Activated CD8-positive, alpha-beta T cell treated with anti-CD3 and anti-CD28 coated beads for 36 hours (primary cell): Measurements from ENCODE around the gene TBC1D16. TPM values are rescaled to one million over a fixed set of nuclear protein-coding genes. Genes with fewer than 3 reads are reported as not detected.
"Not testable (repeated sequence)": the region's sequence is repeated elsewhere in the genome, so short reads cannot be mapped to it uniquely, and the experiment has no call there.

Source experiments
- ATAC-seq: fragments of 200-7000 bp; cut with Tn5 transposase; one replicate; pipeline ENCODE4 v1.10.0; 2021; ENCODE audit warnings: mild to moderate bottlenecking, moderate library complexity
- CTCF ChIA-PET: fragments of 350-600 bp; sonication (Branson Sonifier 250); formaldehyde crosslinking; loops from one replicate; lab custom pipeline; 2021; ENCODE audit warnings: antibody characterized with exemption; lab: Charles Lee
- POLR2A ChIA-PET: fragments of 350-600 bp; sonication (Branson Sonifier 250); formaldehyde crosslinking; loops from one replicate; lab custom pipeline; 2021; ENCODE audit warnings: antibody characterized with exemption; lab: Charles Lee
- DNase-seq: peaks from one replicate; pipeline ENCODE4 v3.0.0-alpha.2; 2020
- H3K27ac Mint-ChIP-seq: one replicate; pipeline ENCODE4 v1.8.0; 2021; ENCODE audit warnings: mild to moderate bottlenecking, mixed read lengths
- H3K27me3 Mint-ChIP-seq: one replicate; pipeline ENCODE4 v1.8.0; 2021; ENCODE audit warnings: mixed read lengths
- H3K36me3 Mint-ChIP-seq: one replicate; pipeline ENCODE4 v1.8.0; 2021; ENCODE audit warnings: low read depth, mixed read lengths
- H3K4me1 Mint-ChIP-seq: one replicate; pipeline ENCODE4 v1.8.0; 2021; ENCODE audit warnings: low read depth, mixed read lengths
- H3K4me3 Mint-ChIP-seq: one replicate; pipeline ENCODE4 v1.8.0; 2021; ENCODE audit warnings: mild to moderate bottlenecking, moderate library complexity, mixed read lengths
- H3K9me3 Mint-ChIP-seq: one replicate; pipeline ENCODE4 v1.8.0; 2021; ENCODE audit warnings: mixed read lengths
- CTCF ChIP-seq: fragments of 200-600 bp; IDR thresholded peaks from one replicate; pipeline ENCODE4 v1.8.0; 2022; ENCODE audit warnings: antibody characterized with exemption, mild to moderate bottlenecking
- intact Hi-C: fragments of 100-400 bp; cut with micrococcal nuclease; formaldehyde crosslinking; loops from one replicate; pipeline ENCODE4 v1.10.0; 2022
- total RNA-seq, 2 experiments: library from RNA; stranded (reverse); gene quantifications; one replicate each; pipeline ENCODE4 v1.2.3, GENCODE V29; 2021

Gene TBC1D16
- total RNA-seq, 2 experiments from 2014 or later: 9.6 to 12.0 TPM

- ChIA-PET CTCF (no interaction called here), POLR2A (no interaction called here)
- intact Hi-C loops: no loop called here
- no peak for ATAC-seq
- no peak overlapping the region for H3K27ac Mint-ChIP-seq
- peaks cover 10% of the 10 kb centered on the region for H3K27me3 Mint-ChIP-seq
- peaks cover 2% of the 10 kb centered on the region for H3K9me3 Mint-ChIP-seq
- H3K4me3 Mint-ChIP-seq: no peak overlapping the region
- DNase-seq: no peak
- H3K36me3 Mint-ChIP-seq: no peaks in the 10 kb centered on the region
- TF ChIP-seq CTCF: no peak
- no peaks in the 10 kb centered on the region for H3K4me1 Mint-ChIP-seq
These were observed 138.2 kb downstream of the TBC1D16 start for GRCh38 chr17:79897243-79898063.

GRCh38 chr17:79893457-79893856 is 142.2 kb downstream of the TBC1D16 start:
- peaks cover 19% of the 10 kb centered on the region for H3K27me3 Mint-ChIP-seq
- H3K4me1 Mint-ChIP-seq, intact Hi-C loops, ATAC-seq, H3K9me3 Mint-ChIP-seq, CTCF ChIA-PET, POLR2A ChIA-PET, H3K27ac Mint-ChIP-seq, H3K36me3 Mint-ChIP-seq, H3K4me3 Mint-ChIP-seq, DNase-seq: not testable (repeated sequence)

GRCh38 chr17:79892457-79893241 is 143.0 kb downstream of the TBC1D16 start:
- no peaks in the 10 kb centered on the region for H3K9me3 Mint-ChIP-seq
- CTCF ChIA-PET: interaction anchor here (0.9 to 2.1 kb wide), 4 partner anchors 8 to 103 kb away, joined by 3 to 5 read pairs (median 4); no protein-coding TSS in a partner anchor
- TF ChIP-seq CTCF: no peak
- ATAC-seq: no peak
- intact Hi-C loops: no loop called here
- peaks cover 20% of the 10 kb centered on the region for H3K27me3 Mint-ChIP-seq
- no peaks in the 10 kb centered on the region for H3K36me3 Mint-ChIP-seq
- no peak overlapping the region for H3K27ac Mint-ChIP-seq
- no peak for DNase-seq
- POLR2A ChIA-PET: interaction anchor here (0.9 kb wide), 1 partner anchor 147 kb away, joined by 3 read pairs; no protein-coding TSS in a partner anchor
- no peak overlapping the region for H3K4me3 Mint-ChIP-seq
- no peaks in the 10 kb centered on the region for H3K4me1 Mint-ChIP-seq

GRCh38 chr17:79891113-79891730 is 144.4 kb downstream of the TBC1D16 start:
- ATAC-seq (no peak), DNase-seq (no peak)
- Mint-ChIP-seq H3K27ac (no peak overlapping the region), H3K9me3 (no peaks in the 10 kb centered on the region), H3K4me3 (no peak overlapping the region), H3K36me3 (no peaks in the 10 kb centered on the region), H3K4me1 (no peaks in the 10 kb centered on the region), H3K27me3 (peaks cover 23% of the 10 kb centered on the region)
- intact Hi-C loops: no loop called here
- no peak for TF ChIP-seq CTCF
- CTCF ChIA-PET: interaction anchor here (1.5 to 2.1 kb wide), 2 partner anchors 12 to 18 kb away, joined by 4 to 5 read pairs; no protein-coding TSS in a partner anchor
- POLR2A ChIA-PET: interaction anchor here (0.6 to 1.0 kb wide), 3 partner anchors 18 to 146 kb away, joined by 3 read pairs; no protein-coding TSS in a partner anchor

GRCh38 chr17:79890706-79891105 is 145.0 kb downstream of the TBC1D16 start:
- ATAC-seq: no peak
- H3K4me1 Mint-ChIP-seq: no peaks in the 10 kb centered on the region
- no peak for TF ChIP-seq CTCF
- no peak overlapping the region for H3K27ac Mint-ChIP-seq
- ChIA-PET POLR2A (interaction anchor here (0.6 kb wide), 1 partner anchor 123 kb away, joined by 3 read pairs; no protein-coding TSS in a partner anchor), CTCF (interaction anchor here (1.5 to 2.1 kb wide), 2 partner anchors 12 to 17 kb away, joined by 4 to 5 read pairs; no protein-coding TSS in a partner anchor)
- H3K9me3 Mint-ChIP-seq: no peaks in the 10 kb centered on the region
- intact Hi-C loops: no loop called here
- no peaks in the 10 kb centered on the region for H3K36me3 Mint-ChIP-seq
- peaks cover 23% of the 10 kb centered on the region for H3K27me3 Mint-ChIP-seq
- H3K4me3 Mint-ChIP-seq: no peak overlapping the region
- no peak for DNase-seq
